ACC112 (cell line): Measurements from ENCODE around the gene STIMATE.

Source experiments
- H2AFZ ChIP-seq: fragments of 200-600 bp; sonication (generic); one replicate; pipeline ENCODE4 v1.6.0; 2017; ENCODE audit warnings: antibody characterized with exemption, low read length; ENCODE audit not compliant: unreplicated experiment
- H3K27ac ChIP-seq: fragments of 200-600 bp; sonication (generic); 2 replicates; pipeline ENCODE4 v1.5.1; 2014; ENCODE audit warnings: low read depth, mild to moderate bottlenecking, antibody characterized with exemption, low read length, moderate library complexity
- H3K27me3 ChIP-seq: fragments of 200-600 bp; sonication (generic); 2 replicates; pipeline ENCODE4 v1.6.1; 2014; ENCODE audit warnings: mild to moderate bottlenecking, antibody characterized with exemption, low read length, moderate library complexity, mixed read lengths; ENCODE audit not compliant: insufficient read depth
- H3K36me3 ChIP-seq: fragments of 200-600 bp; sonication (generic); 2 replicates; pipeline ENCODE4 v1.6.1; 2016; ENCODE audit warnings: mild to moderate bottlenecking, antibody characterized with exemption, low read length, moderate library complexity, mixed read lengths; ENCODE audit not compliant: insufficient read depth
- H3K4me1 ChIP-seq: fragments of 200-600 bp; sonication (generic); one replicate; pipeline ENCODE4 v1.6.1; 2016; ENCODE audit warnings: low read length, mixed read lengths; ENCODE audit not compliant: insufficient read depth, unreplicated experiment, control insufficient read depth
- H3K4me3 ChIP-seq: fragments of 200-600 bp; sonication (generic); 2 replicates; pipeline ENCODE4 v1.5.1; 2014; ENCODE audit warnings: mild to moderate bottlenecking, low read depth, low read length
- H3K79me2 ChIP-seq: fragments of 200-600 bp; sonication (generic); one replicate; pipeline ENCODE4 v1.6.0; 2016; ENCODE audit warnings: low read length; ENCODE audit not compliant: control insufficient read depth, unreplicated experiment, insufficient read depth

The STIMATE gene

DNA sequence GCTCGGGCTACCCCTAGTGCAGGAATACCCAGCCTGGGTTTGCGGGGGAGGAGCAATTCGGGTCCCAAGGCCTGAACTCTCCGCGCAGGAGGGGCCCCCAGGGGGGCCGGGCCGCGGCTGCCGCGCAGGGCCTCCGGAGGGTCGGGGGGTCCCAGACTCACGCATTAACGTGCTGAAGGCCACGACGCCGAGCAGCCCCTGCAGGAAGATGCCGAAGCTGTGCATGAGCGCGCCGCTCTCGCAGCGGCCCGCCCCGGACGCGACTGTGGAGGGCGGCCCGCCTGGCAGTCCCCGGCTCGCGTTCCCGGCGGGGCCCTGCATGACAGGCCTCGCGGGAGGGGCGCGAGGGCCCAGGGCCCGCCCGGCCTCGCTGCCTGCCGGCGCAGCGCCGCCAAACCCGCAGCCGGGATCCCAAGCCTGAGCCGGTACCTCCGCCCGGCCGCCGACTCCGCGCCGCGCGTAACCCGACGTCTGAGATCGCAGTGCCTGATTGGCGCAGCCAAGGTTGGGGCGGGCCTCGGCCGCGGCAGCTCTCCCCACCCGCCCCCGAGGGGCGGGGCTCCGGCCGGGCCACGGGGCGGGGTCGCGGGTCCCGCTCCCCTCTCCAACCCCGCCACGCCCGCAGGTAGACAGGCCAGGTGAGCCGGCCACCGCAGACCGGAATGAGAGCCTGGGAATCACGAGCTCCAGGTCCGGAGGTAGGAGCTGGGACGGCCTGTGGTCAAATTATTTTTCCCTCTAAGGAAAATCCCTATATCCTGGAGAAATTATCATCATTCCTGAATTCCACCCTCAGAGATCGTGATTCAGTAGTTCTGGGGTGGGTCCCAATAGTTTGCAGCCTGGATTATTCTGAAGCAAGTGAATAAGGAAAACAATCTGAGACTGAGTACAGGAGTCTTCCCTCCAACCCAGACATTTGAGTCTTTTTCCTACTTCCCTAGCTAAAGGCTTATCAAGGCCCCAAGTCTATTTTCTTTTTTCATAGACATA lies at the start of gene STIMATE:
Gene STIMATE (minus strand): TSS at position 419 of the 993 bp plus-strand sequence. CDS start 98 bp downstream, at position 321.
- Histone ChIP-seq H3K4me1 (peaks cover 28% of the 10 kb centered on the region), H3K27me3 (no peaks in the 10 kb centered on the region), H3K79me2 (peaks cover 39% of the 10 kb centered on the region), H3K27ac (no peak within 1 kb of the TSS), H3K36me3 (no peaks in the 10 kb centered on the region), H3K4me3 (peak within 1 kb of the TSS; percentile 93), H2AFZ (peak within 1 kb of the TSS; percentile 88)

- Histone ChIP-seq H3K4me1 (peaks cover 4% of the 10 kb centered on the region), H3K27ac (no peak overlapping the region), H3K79me2 (no peaks in the 10 kb centered on the region), H3K4me3 (no peak overlapping the region), H2AFZ (no peak overlapping the region), H3K27me3 (no peaks in the 10 kb centered on the region), H3K36me3 (no peaks in the 10 kb centered on the region)
Observed at GRCh38 chr3:52939600-52939999, 42.3 kb upstream of the STIMATE start.

- Histone ChIP-seq H3K4me3 (no peak overlapping the region), H3K27ac (no peak overlapping the region), H3K4me1 (peaks cover 4% of the 10 kb centered on the region), H3K27me3 (no peaks in the 10 kb centered on the region), H3K36me3 (no peaks in the 10 kb centered on the region), H3K79me2 (no peaks in the 10 kb centered on the region), H2AFZ (peak overlapping the region; percentile 16)
Observed at GRCh38 chr3:52934630-52935530, 37.5 kb upstream of the STIMATE start.

DNA sequence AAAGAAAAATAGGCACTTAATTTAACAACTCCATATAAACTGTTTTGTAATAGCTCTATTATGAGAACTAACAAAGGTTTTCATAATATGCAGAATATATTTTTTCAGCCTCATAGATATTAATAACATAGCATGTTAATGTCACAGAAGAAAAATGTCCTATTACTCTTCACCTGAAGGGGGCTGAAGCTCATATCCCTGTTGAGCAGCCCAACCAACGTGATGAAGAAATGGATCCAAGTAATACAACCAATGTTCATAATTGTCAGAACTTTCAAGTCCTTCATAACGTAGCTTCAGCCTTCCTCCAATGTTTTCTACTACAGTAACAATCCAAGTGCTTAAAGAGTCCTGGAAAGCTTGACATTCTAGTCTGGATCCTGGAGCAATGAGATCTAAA lies 34.5 kb upstream of the STIMATE start:
- Histone ChIP-seq H3K36me3 (no peaks in the 10 kb centered on the region), H3K27ac (no peak overlapping the region), H3K4me3 (no peak overlapping the region)

GRCh38 chr3:52931328-52931727 lies 34.0 kb upstream of the STIMATE start:
- no peak overlapping the region for H2AFZ ChIP-seq
- no peaks in the 10 kb centered on the region for H3K36me3 ChIP-seq
- no peak overlapping the region for H3K27ac ChIP-seq
- no peak overlapping the region for H3K4me3 ChIP-seq
- H3K79me2 ChIP-seq: no peaks in the 10 kb centered on the region
- H3K4me1 ChIP-seq: peaks cover 4% of the 10 kb centered on the region
- no peaks in the 10 kb centered on the region for H3K27me3 ChIP-seq

More for the DNA sequence above, 34.5 kb upstream of the STIMATE start:
- Histone ChIP-seq H3K79me2 (no peaks in the 10 kb centered on the region), H2AFZ (no peak overlapping the region), H3K27me3 (no peaks in the 10 kb centered on the region), H3K4me1 (peaks cover 4% of the 10 kb centered on the region)

DNA sequence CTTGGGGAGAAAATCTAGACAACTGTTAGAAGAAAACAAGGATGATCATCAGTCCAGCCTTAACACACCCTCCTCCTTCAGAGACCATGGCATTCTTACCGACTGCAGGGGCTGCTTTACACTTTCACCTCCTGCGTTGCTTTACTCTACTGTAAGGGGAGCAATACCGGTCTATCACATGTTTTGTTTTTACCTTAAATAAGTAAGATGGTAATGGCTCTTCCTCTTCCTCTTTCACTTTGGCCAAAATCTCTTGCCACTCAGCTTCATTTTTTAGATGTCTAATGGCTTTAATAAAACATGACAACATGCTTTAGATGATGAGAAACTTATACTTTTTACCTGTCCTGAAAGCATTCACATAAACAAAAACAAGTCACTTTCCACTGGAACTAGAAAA lies 33.4 kb upstream of the STIMATE start:
- Histone ChIP-seq H3K27me3 (no peaks in the 10 kb centered on the region), H2AFZ (no peak overlapping the region), H3K36me3 (no peaks in the 10 kb centered on the region), H3K4me1 (peaks cover 4% of the 10 kb centered on the region), H3K4me3 (no peak overlapping the region), H3K79me2 (no peaks in the 10 kb centered on the region), H3K27ac (no peak overlapping the region)

DNA sequence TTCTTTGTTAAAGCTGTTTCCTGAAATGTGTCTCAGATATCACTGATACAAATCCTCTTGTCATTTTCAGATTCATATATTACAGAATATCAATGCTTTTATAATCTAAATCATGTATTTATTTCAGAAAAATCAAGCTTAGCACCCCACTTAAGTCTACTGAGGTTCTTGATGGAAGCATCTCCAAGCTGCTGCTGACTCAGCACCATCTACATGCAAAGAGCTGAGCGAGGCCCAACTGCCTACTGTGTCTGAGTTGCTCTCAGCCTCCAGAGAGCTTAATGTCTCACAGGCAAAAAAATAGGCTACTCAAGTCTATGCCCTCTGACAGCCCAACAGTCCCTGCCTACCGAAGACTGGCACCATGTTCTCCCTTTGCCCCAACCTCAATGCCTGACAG lies 29.2 kb upstream of the STIMATE start:
- Histone ChIP-seq H3K36me3 (no peaks in the 10 kb centered on the region), H2AFZ (no peak overlapping the region), H3K4me3 (no peak overlapping the region), H3K4me1 (no peaks in the 10 kb centered on the region), H3K27ac (no peak overlapping the region), H3K27me3 (no peaks in the 10 kb centered on the region), H3K79me2 (no peaks in the 10 kb centered on the region)

GRCh38 chr3:52925405-52926313 lies 28.3 kb upstream of the STIMATE start:
- Histone ChIP-seq H3K79me2 (no peaks in the 10 kb centered on the region), H3K4me3 (no peak overlapping the region), H3K27me3 (no peaks in the 10 kb centered on the region), H3K36me3 (no peaks in the 10 kb centered on the region), H3K27ac (no peak overlapping the region), H3K4me1 (no peaks in the 10 kb centered on the region), H2AFZ (no peak overlapping the region)

- Histone ChIP-seq H3K79me2 (no peaks in the 10 kb centered on the region), H3K27me3 (no peaks in the 10 kb centered on the region), H3K4me3 (no peak overlapping the region), H2AFZ (no peak overlapping the region), H3K27ac (no peak overlapping the region), H3K36me3 (no peaks in the 10 kb centered on the region), H3K4me1 (no peaks in the 10 kb centered on the region)
Observed at GRCh38 chr3:52923963-52924362, 26.6 kb upstream of the STIMATE start.

DNA sequence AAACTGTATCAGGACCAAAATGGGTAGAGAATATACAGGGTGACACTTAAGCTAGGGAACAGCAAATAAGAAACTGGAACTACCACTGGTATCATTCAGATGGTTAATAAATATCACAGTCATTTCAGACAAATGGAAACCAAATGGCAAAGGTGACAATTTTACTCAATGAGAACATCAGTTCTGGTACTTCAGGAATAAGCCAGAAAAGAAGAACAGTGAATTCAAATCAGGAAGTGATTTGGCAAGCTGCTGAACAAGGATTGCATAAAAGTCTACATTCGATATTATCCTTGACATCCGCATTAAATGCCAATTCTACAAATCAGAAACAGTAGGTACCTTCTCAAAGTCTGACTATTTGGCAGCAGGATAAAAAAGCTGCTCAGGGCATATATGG lies 23.5 kb upstream of the STIMATE start:
- H3K27ac ChIP-seq: no peak overlapping the region
- H2AFZ ChIP-seq: no peak overlapping the region
- H3K4me3 ChIP-seq: no peak overlapping the region
- no peaks in the 10 kb centered on the region for H3K4me1 ChIP-seq
- no peaks in the 10 kb centered on the region for H3K27me3 ChIP-seq
- H3K79me2 ChIP-seq: no peaks in the 10 kb centered on the region
- no peaks in the 10 kb centered on the region for H3K36me3 ChIP-seq
